Fibroblast of lung (primary cell): Measurements from ENCODE around the gene MALAT1. TPM values are rescaled to one million over a fixed set of nuclear protein-coding genes. Genes with fewer than 3 reads are reported as not detected.

ENCODE experiments used
- DNase-seq, 2 donors: peaks; one replicate each; pipeline versions ENCODE4 v3.0.0 to v3.0.0-alpha.2; 2010; ENCODE audit warnings: low read depth in 2 of 2
- H2AFZ ChIP-seq: 2 replicates; pipeline ENCODE4 v1.5.1; 2012; ENCODE audit warnings: low read length, control low read depth, inconsistent platforms
- H3K27ac ChIP-seq: 2 replicates; pipeline ENCODE4 v1.5.1; 2011; ENCODE audit warnings: low read length, control low read depth; ENCODE audit not compliant: insufficient read depth
- H3K27me3 ChIP-seq: 2 replicates; pipeline ENCODE4 v1.5.1; 2011; ENCODE audit warnings: mild to moderate bottlenecking, low read length; ENCODE audit not compliant: control insufficient read depth, insufficient read depth
- H3K36me3 ChIP-seq: 2 replicates; pipeline ENCODE4 v1.5.1; 2011; ENCODE audit warnings: low read length; ENCODE audit not compliant: control insufficient read depth, insufficient read depth
- H3K4me1 ChIP-seq: 2 replicates; pipeline ENCODE4 v1.5.1; 2011; ENCODE audit warnings: low read length; ENCODE audit not compliant: control insufficient read depth, insufficient read depth; ENCODE audit errors: extremely low read depth
- H3K4me2 ChIP-seq: 2 replicates; pipeline ENCODE4 v1.5.1; 2011; ENCODE audit warnings: low read length, control low read depth; ENCODE audit not compliant: insufficient read depth; ENCODE audit errors: extremely low read depth
- H3K4me3 ChIP-seq, 4 experiments: fragments of 200-600 bp in 1 of 4; sonication (generic) in 1 of 4; replicated peaks in 1 of 4; 2 replicates each; pipeline ENCODE4 v1.5.1; 2011 to 2016; ENCODE audit warnings: low read length in 4 of 4, low read depth in 3 of 4, mild to moderate bottlenecking in 3 of 4, control low read depth in 2 of 4, inconsistent platforms in 1 of 4, mixed read lengths in 1 of 4; ENCODE audit not compliant: insufficient read depth in 1 of 4; ENCODE audit errors: control extremely low read depth in 1 of 4
- H3K79me2 ChIP-seq: 2 replicates; pipeline ENCODE4 v1.5.1; 2012; ENCODE audit warnings: mild to moderate bottlenecking, low read length, inconsistent platforms; ENCODE audit not compliant: control insufficient read depth, insufficient read depth
- H3K9ac ChIP-seq: 2 replicates; pipeline ENCODE4 v1.5.1; 2011; ENCODE audit warnings: mild to moderate bottlenecking, low read length, control low read depth; ENCODE audit not compliant: insufficient read depth
- H3K9me3 ChIP-seq: 2 replicates; pipeline ENCODE4 v1.5.1; 2012; ENCODE audit warnings: low read depth, low read length; ENCODE audit not compliant: control insufficient read depth, insufficient read depth
- H4K20me1 ChIP-seq: 2 replicates; pipeline ENCODE4 v1.5.1; 2011; ENCODE audit warnings: low read length; ENCODE audit not compliant: control insufficient read depth, insufficient read depth; ENCODE audit errors: extremely low read depth
- EZH2 ChIP-seq: IDR thresholded peaks from 2 replicates; pipeline ENCODE4 v1.5.1; 2012; ENCODE audit warnings: low read length, control low read depth, mild to moderate bottlenecking; ENCODE audit errors: missing control alignments
- polyA plus RNA-seq, 2 donors: library from polyadenylated mRNA; depleted of rRNA in 1 of 2; stranded (reverse) in 1 of 2; unstranded in 1 of 2; fragments of >200 nt; gene quantifications; 2 replicates each; pipeline ENCODE4 v1.2.1, GENCODE V29; 2011 to 2012; ENCODE audit warnings: missing spikeins in 1 of 2
- total RNA-seq: library from RNA; depleted of rRNA; stranded (reverse); fragments of >200 nt; gene quantifications from 2 replicates; pipeline ENCODE4 v1.2.1, GENCODE V29; 2014
- TF ChIP-seq, protein P1 (sequence below), 2 donors: IDR thresholded peaks in 1 of 2; conservative IDR thresholded peaks in 1 of 2; 1 replicate in 1 of 2; 2 replicates in 1 of 2; pipeline ENCODE4 v1.5.1; 2011 to 2012; ENCODE audit warnings: low read length in 2 of 2, control low read depth in 1 of 2, inconsistent platforms in 1 of 2, low read depth in 1 of 2, mild to moderate bottlenecking in 1 of 2

The MALAT1 gene
- total and polyA plus RNA-seq, 2 donors (not counting 1 experiment from before 2014, with no cell fraction given), result 583 to 21,991 TPM

- Histone ChIP-seq H3K27me3 (no peaks in the 10 kb centered on the region), H2AFZ (no peak overlapping the region), H3K4me1 (peaks cover 49% of the 10 kb centered on the region), H3K9me3 (no peaks in the 10 kb centered on the region), H3K4me3 (peak overlapping the region in 1 of 4 experiments; percentile 22), H3K4me2 (peak overlapping the region; percentile 59), H4K20me1 (no peaks in the 10 kb centered on the region), H3K79me2 (peaks cover 32% of the 10 kb centered on the region), H3K36me3 (no peaks in the 10 kb centered on the region), H3K9ac (peak overlapping the region; percentile 48), H3K27ac (peak overlapping the region; percentile 97)
- no peak for DNase-seq
- TF ChIP-seq, protein P1, sequence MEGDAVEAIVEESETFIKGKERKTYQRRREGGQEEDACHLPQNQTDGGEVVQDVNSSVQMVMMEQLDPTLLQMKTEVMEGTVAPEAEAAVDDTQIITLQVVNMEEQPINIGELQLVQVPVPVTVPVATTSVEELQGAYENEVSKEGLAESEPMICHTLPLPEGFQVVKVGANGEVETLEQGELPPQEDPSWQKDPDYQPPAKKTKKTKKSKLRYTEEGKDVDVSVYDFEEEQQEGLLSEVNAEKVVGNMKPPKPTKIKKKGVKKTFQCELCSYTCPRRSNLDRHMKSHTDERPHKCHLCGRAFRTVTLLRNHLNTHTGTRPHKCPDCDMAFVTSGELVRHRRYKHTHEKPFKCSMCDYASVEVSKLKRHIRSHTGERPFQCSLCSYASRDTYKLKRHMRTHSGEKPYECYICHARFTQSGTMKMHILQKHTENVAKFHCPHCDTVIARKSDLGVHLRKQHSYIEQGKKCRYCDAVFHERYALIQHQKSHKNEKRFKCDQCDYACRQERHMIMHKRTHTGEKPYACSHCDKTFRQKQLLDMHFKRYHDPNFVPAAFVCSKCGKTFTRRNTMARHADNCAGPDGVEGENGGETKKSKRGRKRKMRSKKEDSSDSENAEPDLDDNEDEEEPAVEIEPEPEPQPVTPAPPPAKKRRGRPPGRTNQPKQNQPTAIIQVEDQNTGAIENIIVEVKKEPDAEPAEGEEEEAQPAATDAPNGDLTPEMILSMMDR (conservative IDR thresholded peaks at IDR 0.05 in 1 of 2, IDR thresholded peaks at IDR 0.05 in 1 of 2; ENCODE audit: low read depth in 1 of 2, low read length in 2 of 2), result no peak
- TF ChIP-seq EZH2, result no peak
Measured at GRCh38 chr11:65486570-65487466, 12.0 kb upstream of the MALAT1 start.

GRCh38 chr11:65487467-65488272 lies 11.2 kb upstream of the MALAT1 start:
- Histone ChIP-seq H2AFZ (no peak overlapping the region), H3K9me3 (no peaks in the 10 kb centered on the region), H3K4me3 (peak overlapping the region; percentile 6 to 43 (median 22)), H3K27me3 (no peaks in the 10 kb centered on the region), H3K27ac (peak overlapping the region; percentile 100), H3K9ac (peak overlapping the region; percentile 90), H3K36me3 (no peaks in the 10 kb centered on the region), H3K4me2 (peak overlapping the region; percentile 94), H4K20me1 (no peaks in the 10 kb centered on the region), H3K4me1 (peaks cover 58% of the 10 kb centered on the region), H3K79me2 (peaks cover 34% of the 10 kb centered on the region)
- TF ChIP-seq, protein P1 (conservative IDR thresholded peaks at IDR 0.05 in 1 of 2, IDR thresholded peaks at IDR 0.05 in 1 of 2; ENCODE audit: low read depth in 1 of 2, low read length in 2 of 2), result no peak
- no peak for TF ChIP-seq EZH2
- peak; percentile 100 for DNase-seq
